Endothelial cell of umbilical vein (primary cell): ENCODE measurements around the gene KL.

Experiments
- CTCF ChIP-seq, 2 donors: IDR thresholded peaks; 1 replicate in 1 of 2; 2 replicates in 1 of 2; pipeline ENCODE4 v1.5.1; 2011; ENCODE audit warnings: low read length in 2 of 2, mild to moderate bottlenecking in 2 of 2, moderate library complexity in 2 of 2, control low read depth in 1 of 2, inconsistent platforms in 1 of 2, low read depth in 1 of 2; ENCODE audit not compliant: insufficient read depth in 1 of 2; ENCODE audit errors: extremely low read depth in 1 of 2
- EZH2 ChIP-seq: IDR thresholded peaks from 2 replicates; pipeline ENCODE4 v1.6.1; 2012; ENCODE audit warnings: borderline replicate concordance, low read depth, mild to moderate bottlenecking, moderate library complexity, low read length, inconsistent platforms; ENCODE audit not compliant: severe bottlenecking
- GATA2 ChIP-seq: IDR thresholded peaks from 2 replicates; pipeline ENCODE4 v1.7.0; 2011; ENCODE audit warnings: low read depth, mild to moderate bottlenecking, moderate library complexity, mixed read lengths, low read length; ENCODE audit not compliant: insufficient read length, insufficient read depth
- JUN ChIP-seq: IDR thresholded peaks from 2 replicates; pipeline ENCODE4 v1.6.1; 2011; ENCODE audit warnings: borderline replicate concordance, low read depth; ENCODE audit not compliant: insufficient read length, insufficient read depth
- MAX ChIP-seq: IDR thresholded peaks from 2 replicates; pipeline ENCODE4 v1.6.1; 2011; ENCODE audit not compliant: insufficient read depth, insufficient read length
- MYC ChIP-seq: IDR thresholded peaks from one replicate; pipeline ENCODE4 v1.6.1; 2011; ENCODE audit warnings: mild to moderate bottlenecking, low read depth, low read length
- POLR2A ChIP-seq: IDR thresholded peaks from 2 replicates; pipeline ENCODE4 v1.6.1; 2012; ENCODE audit warnings: low read depth, mild to moderate bottlenecking, control low read depth, low read length

GRCh38 chr13:32969516-32969941, 46.7 kb upstream of the KL start:
- TF ChIP-seq CTCF (IDR thresholded peaks at IDR 0.05; ENCODE audit: extremely low read depth in 1 of 2, insufficient read depth in 1 of 2, low read depth in 1 of 2, low read length in 2 of 2) (no peak), EZH2 (no peak), POLR2A (no peak), JUN (no peak), MYC (no peak), MAX (no peak), GATA2 (no peak)
